KMS-11 (cell line): ENCODE data around the gene GLT8D2.

Experiments used
- H2AFZ ChIP-seq: fragments of 200-600 bp; sonication (generic); 2 replicates; pipeline ENCODE4 v1.6.1; 2016; ENCODE audit warnings: antibody characterized with exemption, mixed run types, low read depth
- H3K27ac ChIP-seq: fragments of 200-600 bp; sonication (generic); 2 replicates; pipeline ENCODE4 v1.6.1; 2016; ENCODE audit warnings: mild to moderate bottlenecking, mixed run types
- H3K27me3 ChIP-seq: fragments of 200-600 bp; sonication (generic); 2 replicates; pipeline ENCODE4 v1.6.1; 2017; ENCODE audit warnings: mild to moderate bottlenecking, low read depth, mixed run types, moderate library complexity; ENCODE audit not compliant: insufficient read depth
- H3K36me3 ChIP-seq: fragments of 200-600 bp; sonication (generic); 2 replicates; pipeline ENCODE4 v1.6.1; 2017; ENCODE audit warnings: mild to moderate bottlenecking, mixed run types; ENCODE audit not compliant: insufficient read depth
- H3K4me1 ChIP-seq: fragments of 200-600 bp; sonication (generic); 2 replicates; pipeline ENCODE4 v1.6.1; 2016; ENCODE audit warnings: mild to moderate bottlenecking, low read depth, mixed run types; ENCODE audit not compliant: poor library complexity, severe bottlenecking
- H3K4me2 ChIP-seq: fragments of 200-600 bp; sonication (generic); 2 replicates; pipeline ENCODE4 v1.7.0; 2016; ENCODE audit warnings: mild to moderate bottlenecking, mixed run types
- H3K4me3 ChIP-seq: fragments of 200-600 bp; sonication (generic); IDR thresholded peaks from 2 replicates; pipeline ENCODE4 v1.6.1; 2017; ENCODE audit warnings: low read depth, low read length, mixed read lengths; ENCODE audit not compliant: insufficient read depth
- H3K79me2 ChIP-seq: fragments of 200-600 bp; sonication (generic); 2 replicates; pipeline ENCODE4 v1.6.1; 2016; ENCODE audit warnings: low read depth, mixed run types; ENCODE audit not compliant: insufficient read depth
- H3K9ac ChIP-seq: fragments of 200-600 bp; sonication (generic); 2 replicates; pipeline ENCODE4 v1.6.1; 2016; ENCODE audit warnings: mild to moderate bottlenecking, mixed run types
- H4K20me1 ChIP-seq: fragments of 200-600 bp; sonication (generic); 2 replicates; pipeline ENCODE4 v1.6.1; 2016; ENCODE audit warnings: mild to moderate bottlenecking, mixed run types; ENCODE audit not compliant: insufficient read depth
- TF ChIP-seq, protein P1 (sequence below): fragments of 200-600 bp; sonication (generic); conservative IDR thresholded peaks from 2 replicates; pipeline ENCODE4 v1.6.1; 2017; ENCODE audit warnings: low read depth, mild to moderate bottlenecking, antibody characterized with exemption, low read length, moderate library complexity, mixed read lengths

GLT8D2 gene

DNA sequence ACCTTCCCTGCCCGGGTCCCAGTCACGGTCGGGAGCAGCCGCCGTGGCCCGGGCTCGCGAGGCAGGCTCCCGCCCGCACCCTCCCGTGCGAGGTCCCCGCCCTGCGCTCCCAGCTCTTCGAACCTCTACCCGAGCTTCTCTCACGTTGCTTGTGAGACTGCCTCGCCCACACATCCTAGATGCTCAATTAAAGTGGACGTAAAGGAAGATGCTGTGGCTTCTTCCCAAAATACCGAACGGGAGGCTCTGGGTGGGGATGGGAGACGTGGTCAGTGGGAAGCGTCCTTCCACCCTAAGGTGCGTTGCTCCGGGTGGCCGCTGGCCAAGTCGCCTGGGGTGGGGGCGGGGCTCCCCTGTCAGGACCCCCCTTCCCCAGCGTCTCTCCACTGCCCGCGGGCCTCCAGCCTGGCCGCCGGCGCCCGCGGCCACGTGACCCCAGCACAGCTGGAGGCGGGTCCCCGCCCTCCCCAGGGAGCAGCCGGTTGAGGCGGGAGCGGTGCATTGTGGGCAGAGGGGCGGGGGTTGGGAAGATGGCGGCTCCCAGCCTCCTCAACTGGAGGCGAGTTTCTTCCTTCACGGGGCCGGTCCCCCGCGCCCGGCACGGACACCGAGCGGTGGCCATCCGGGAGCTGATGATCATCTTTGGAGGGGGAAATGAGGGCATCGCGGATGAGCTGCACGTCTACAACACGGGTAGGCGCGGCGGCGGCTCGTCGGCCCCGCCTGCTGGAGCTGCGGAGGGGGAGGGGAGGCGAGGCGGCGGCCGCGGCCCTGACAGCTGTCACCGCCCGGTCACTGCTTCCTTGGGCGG lies 14.2 kb upstream of the GLT8D2 start, which contains the start of gene HCFC2:
TSS of gene HCFC2 (plus strand) at position 501 of the 811 bp plus-strand sequence. CDS start at position 531, 30 bp downstream.
- Histone ChIP-seq H3K9ac (peak within 1 kb of the TSS; percentile 54; the same call in 1 of the 2 replicates), H3K4me2 (peak within 1 kb of the TSS; percentile 98), H3K27ac (peak within 1 kb of the TSS; percentile 78), H2AFZ (peak within 1 kb of the TSS; percentile 81), H3K79me2 (peaks cover 11% of the 10 kb centered on the region), H3K4me1 (peaks cover 12% of the 10 kb centered on the region), H4K20me1 (no peaks in the 10 kb centered on the region), H3K36me3 (no peaks in the 10 kb centered on the region), H3K27me3 (no peaks in the 10 kb centered on the region), H3K4me3 (no peak within 1 kb of the TSS)
- TF ChIP-seq, protein P1, sequence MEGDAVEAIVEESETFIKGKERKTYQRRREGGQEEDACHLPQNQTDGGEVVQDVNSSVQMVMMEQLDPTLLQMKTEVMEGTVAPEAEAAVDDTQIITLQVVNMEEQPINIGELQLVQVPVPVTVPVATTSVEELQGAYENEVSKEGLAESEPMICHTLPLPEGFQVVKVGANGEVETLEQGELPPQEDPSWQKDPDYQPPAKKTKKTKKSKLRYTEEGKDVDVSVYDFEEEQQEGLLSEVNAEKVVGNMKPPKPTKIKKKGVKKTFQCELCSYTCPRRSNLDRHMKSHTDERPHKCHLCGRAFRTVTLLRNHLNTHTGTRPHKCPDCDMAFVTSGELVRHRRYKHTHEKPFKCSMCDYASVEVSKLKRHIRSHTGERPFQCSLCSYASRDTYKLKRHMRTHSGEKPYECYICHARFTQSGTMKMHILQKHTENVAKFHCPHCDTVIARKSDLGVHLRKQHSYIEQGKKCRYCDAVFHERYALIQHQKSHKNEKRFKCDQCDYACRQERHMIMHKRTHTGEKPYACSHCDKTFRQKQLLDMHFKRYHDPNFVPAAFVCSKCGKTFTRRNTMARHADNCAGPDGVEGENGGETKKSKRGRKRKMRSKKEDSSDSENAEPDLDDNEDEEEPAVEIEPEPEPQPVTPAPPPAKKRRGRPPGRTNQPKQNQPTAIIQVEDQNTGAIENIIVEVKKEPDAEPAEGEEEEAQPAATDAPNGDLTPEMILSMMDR = no peak

- H3K27me3 ChIP-seq = no peaks in the 10 kb centered on the region
- no peaks in the 10 kb centered on the region for H3K36me3 ChIP-seq
- H3K4me3 ChIP-seq = no peak overlapping the region
- H3K9ac ChIP-seq = peak overlapping the region; percentile 54; the same call in 1 of the 2 replicates
- peaks cover 11% of the 10 kb centered on the region for H3K79me2 ChIP-seq
- peak overlapping the region; percentile 78 for H3K27ac ChIP-seq
- peaks cover 12% of the 10 kb centered on the region for H3K4me1 ChIP-seq
- peak overlapping the region; percentile 98 for H3K4me2 ChIP-seq
- peak overlapping the region; percentile 81 for H2AFZ ChIP-seq
- TF ChIP-seq, protein P1 = no peak
- H4K20me1 ChIP-seq = no peaks in the 10 kb centered on the region
Observed at GRCh38 chr12:104063712-104064030, 13.7 kb upstream of the GLT8D2 start.

- H3K4me3 ChIP-seq = no peak overlapping the region
- H4K20me1 ChIP-seq = no peaks in the 10 kb centered on the region
- peaks cover 5% of the 10 kb centered on the region for H3K4me1 ChIP-seq
- H3K27ac ChIP-seq = no peak overlapping the region
- H2AFZ ChIP-seq = no peak overlapping the region
- peaks cover 8% of the 10 kb centered on the region for H3K79me2 ChIP-seq
- H3K27me3 ChIP-seq = no peaks in the 10 kb centered on the region
- TF ChIP-seq, protein P1 = no peak
- H3K9ac ChIP-seq = no peak overlapping the region
- H3K36me3 ChIP-seq = no peaks in the 10 kb centered on the region
- H3K4me2 ChIP-seq = no peak overlapping the region
Observed at GRCh38 chr12:104060791-104061190, 10.8 kb upstream of the GLT8D2 start.

DNA sequence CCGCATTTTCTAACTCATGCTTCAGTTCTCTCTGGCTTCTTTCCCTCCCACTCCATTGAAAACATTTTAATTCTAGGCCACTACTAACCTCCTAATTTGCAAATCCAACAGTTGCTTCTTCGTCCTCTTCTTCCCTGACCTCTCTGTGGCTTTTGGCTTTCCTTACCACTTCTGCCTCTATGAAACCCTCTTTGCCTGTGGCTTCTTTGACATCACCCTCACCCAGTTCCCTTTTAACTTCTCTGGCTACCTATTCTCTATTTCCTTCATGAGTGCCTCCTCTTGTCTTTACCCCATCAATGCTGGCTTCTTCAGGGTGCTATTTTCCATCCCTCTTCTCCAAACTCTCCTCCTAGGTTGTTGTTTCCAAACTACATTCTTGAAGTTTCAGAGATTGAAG lies 10.0 kb upstream of the GLT8D2 start:
- H3K79me2 ChIP-seq = no peaks in the 10 kb centered on the region; the same call in 1 of the 2 replicates

More for the DNA sequence above, 10.0 kb upstream of the GLT8D2 start:
- Histone ChIP-seq H3K4me2 (no peak overlapping the region), H3K27me3 (no peaks in the 10 kb centered on the region), H3K27ac (no peak overlapping the region), H2AFZ (no peak overlapping the region), H3K4me3 (no peak overlapping the region), H3K4me1 (no peaks in the 10 kb centered on the region), H4K20me1 (no peaks in the 10 kb centered on the region), H3K9ac (no peak overlapping the region), H3K36me3 (no peaks in the 10 kb centered on the region)
- TF ChIP-seq, protein P1 = no peak
